ENCODE data around the gene C1orf210.

The C1orf210 gene

GRCh38 chr1:43253173-43253572 is 32.2 kb downstream of the C1orf210 start:
- DNase-seq (ENCODE audit: low spot score) (no peak), FAIRE-seq (no peak)

- no peak for FAIRE-seq
- no peak for DNase-seq (ENCODE audit: low spot score)
Observed at GRCh38 chr1:43252225-43252624, 33.2 kb downstream of the C1orf210 start.

- no peak for FAIRE-seq
- DNase-seq (ENCODE audit: low spot score), result no peak
Observed at GRCh38 chr1:43251024-43251423, 34.4 kb downstream of the C1orf210 start.

GRCh38 chr1:43250351-43250761 is 35.0 kb downstream of the C1orf210 start:
- FAIRE-seq (no peak), DNase-seq (ENCODE audit: low spot score) (no peak)

GRCh38 chr1:43247256-43247921 is 38.0 kb downstream of the C1orf210 start:
- no peak for DNase-seq (ENCODE audit: low spot score)
- FAIRE-seq, result no peak

- DNase-seq (ENCODE audit: low spot score) (no peak), FAIRE-seq (no peak)
Observed at GRCh38 chr1:43246466-43247213, 38.7 kb downstream of the C1orf210 start.

GRCh38 chr1:43243299-43243698 is 42.1 kb downstream of the C1orf210 start:
- DNase-seq (ENCODE audit: low spot score) (no peak), FAIRE-seq (no peak)

GRCh38 chr1:43241413-43241836 is 44.0 kb downstream of the C1orf210 start:
- DNase-seq (ENCODE audit: low spot score) (peak; percentile 61), FAIRE-seq (no peak)

- DNase-seq (ENCODE audit: low spot score) (no peak), FAIRE-seq (no peak)
Observed at GRCh38 chr1:43239484-43239883, 45.9 kb downstream of the C1orf210 start.

- DNase-seq (ENCODE audit: low spot score), result no peak
- no peak for FAIRE-seq
Observed at GRCh38 chr1:43238991-43239469, 46.4 kb downstream of the C1orf210 start.

- FAIRE-seq, result no peak
- DNase-seq (ENCODE audit: low spot score), result peak; percentile 43
Observed at GRCh38 chr1:43238085-43238484, 47.3 kb downstream of the C1orf210 start.

GRCh38 chr1:43237121-43237520 is 48.3 kb downstream of the C1orf210 start:
- no peak for FAIRE-seq

GRCh38 chr1:43235451-43236121 is 49.8 kb downstream of the C1orf210 start:
- DNase-seq (ENCODE audit: low spot score), result no peak

More at GRCh38 chr1:43237121-43237520, 48.3 kb downstream of the C1orf210 start:
- DNase-seq (ENCODE audit: low spot score), result no peak

GRCh38 chr1:43235040-43235439 is 50.3 kb downstream of the C1orf210 start:
- DNase-seq (ENCODE audit: low spot score) (no peak), FAIRE-seq (no peak)

More at GRCh38 chr1:43235451-43236121, 49.8 kb downstream of the C1orf210 start:
- FAIRE-seq, result no peak

GRCh38 chr1:43234267-43234666 is 51.1 kb downstream of the C1orf210 start:
- DNase-seq (ENCODE audit: low spot score), result no peak

GRCh38 chr1:43233631-43234030 is 51.8 kb downstream of the C1orf210 start:
- DNase-seq (ENCODE audit: low spot score) (no peak), FAIRE-seq (no peak)

More at GRCh38 chr1:43234267-43234666, 51.1 kb downstream of the C1orf210 start:
- FAIRE-seq, result no peak

GRCh38 chr1:43232482-43232881 is 52.9 kb downstream of the C1orf210 start:
- no peak for DNase-seq (ENCODE audit: low spot score)
- no peak for FAIRE-seq

GRCh38 chr1:43232074-43232473 is 53.3 kb downstream of the C1orf210 start:
- DNase-seq (ENCODE audit: low spot score) (peak; percentile 26), FAIRE-seq (no peak)
